Measurements from ENCODE around the gene NEDD8.

NEDD8 gene

GRCh38 chr14:24189460-24189859 lies 42.7 kb downstream of the NEDD8 start:
- no peak overlapping the region for H3K4me3 ChIP-seq (ENCODE audit: low read depth, low read length)
- no peak for DNase-seq (ENCODE audit: low read depth)

GRCh38 chr14:24189059-24189375 lies 43.1 kb downstream of the NEDD8 start:
- H3K4me3 ChIP-seq (ENCODE audit: low read depth, low read length) = peak overlapping the region; percentile 45
- TF ChIP-seq CTCF (IDR thresholded peaks at IDR 0.05; ENCODE audit: low read depth, low read length) (no peak), POLR2A (IDR thresholded peaks at IDR 0.05; ENCODE audit: extremely low read depth, insufficient read length) (no peak), MAX (IDR thresholded peaks at IDR 0.05; ENCODE audit: low read depth, low read length) (no peak), MYC (IDR thresholded peaks at IDR 0.05; ENCODE audit: low read depth, low read length) (no peak)
- DNase-seq (ENCODE audit: low read depth) = no peak

More at GRCh38 chr14:24189460-24189859, 42.7 kb downstream of the NEDD8 start:
- TF ChIP-seq MAX (IDR thresholded peaks at IDR 0.05; ENCODE audit: low read depth, low read length) = no peak
- no peak for TF ChIP-seq CTCF (IDR thresholded peaks at IDR 0.05; ENCODE audit: low read depth, low read length)
- no peak for TF ChIP-seq MYC (IDR thresholded peaks at IDR 0.05; ENCODE audit: low read depth, low read length)
- TF ChIP-seq POLR2A (IDR thresholded peaks at IDR 0.05; ENCODE audit: extremely low read depth, insufficient read length) = no peak

GRCh38 chr14:24188251-24189058 lies 43.7 kb downstream of the NEDD8 start, which contains the start of gene IPO4:
TSS of gene IPO4 (minus strand) at chr14:24188816. CDS start at chr14:24188787, 29 bp downstream.
- peak; percentile 98 for DNase-seq (ENCODE audit: low read depth)
- TF ChIP-seq POLR2A (IDR thresholded peaks at IDR 0.05; ENCODE audit: extremely low read depth, insufficient read length) (peak; percentile 87), MYC (IDR thresholded peaks at IDR 0.05; ENCODE audit: low read depth, low read length) (peak; percentile 100), CTCF (IDR thresholded peaks at IDR 0.05; ENCODE audit: low read depth, low read length) (no peak), MAX (IDR thresholded peaks at IDR 0.05; ENCODE audit: low read depth, low read length) (peak; percentile 100)
- H3K4me3 ChIP-seq (ENCODE audit: low read depth, low read length) = peak within 1 kb of the TSS; percentile 85

GRCh38 chr14:24187539-24187915 lies 44.6 kb downstream of the NEDD8 start:
- TF ChIP-seq MYC (IDR thresholded peaks at IDR 0.05; ENCODE audit: low read depth, low read length) (no peak), POLR2A (IDR thresholded peaks at IDR 0.05; ENCODE audit: extremely low read depth, insufficient read length) (no peak), MAX (IDR thresholded peaks at IDR 0.05; ENCODE audit: low read depth, low read length) (no peak), CTCF (IDR thresholded peaks at IDR 0.05; ENCODE audit: low read depth, low read length) (no peak)
- DNase-seq (ENCODE audit: low read depth) = no peak
- peak overlapping the region; percentile 85 for H3K4me3 ChIP-seq (ENCODE audit: low read depth, low read length)

- peak overlapping the region; percentile 85 for H3K4me3 ChIP-seq (ENCODE audit: low read depth, low read length)
- no peak for TF ChIP-seq CTCF (IDR thresholded peaks at IDR 0.05; ENCODE audit: low read depth, low read length)
- no peak for TF ChIP-seq MYC (IDR thresholded peaks at IDR 0.05; ENCODE audit: low read depth, low read length)
- no peak for TF ChIP-seq MAX (IDR thresholded peaks at IDR 0.05; ENCODE audit: low read depth, low read length)
- TF ChIP-seq POLR2A (IDR thresholded peaks at IDR 0.05; ENCODE audit: extremely low read depth, insufficient read length) = no peak
- DNase-seq (ENCODE audit: low read depth) = no peak
Measured at GRCh38 chr14:24186831-24187538, 45.2 kb downstream of the NEDD8 start.

Measured in NB4 (cell line).